CD4-positive, alpha-beta T cell treated with Interleukin-4 for 4 hours (primary cell): Measurements from ENCODE around the gene SCGB1D4.

ENCODE experiments used
- DNase-seq: peaks from one replicate; pipeline ENCODE4 v3.0.0-alpha.2; 2020

The SCGB1D4 gene

GRCh38 chr11:62273284-62273683 lies 25.6 kb downstream of the SCGB1D4 start:
- DNase-seq = no peak

GRCh38 chr11:62269654-62270278 lies 29.1 kb downstream of the SCGB1D4 start, which contains the start of gene SCGB2A2:
SCGB2A2 (plus strand) TSS chr11:62270158; CDS start chr11:62270217, 59 bp downstream.
- no peak for DNase-seq

GRCh38 chr11:62267576-62267975 lies 31.3 kb downstream of the SCGB1D4 start:
- no peak for DNase-seq

- no peak for DNase-seq
Measured at GRCh38 chr11:62267050-62267449, 31.8 kb downstream of the SCGB1D4 start.

- no peak for DNase-seq
Measured at GRCh38 chr11:62266558-62266957, 32.3 kb downstream of the SCGB1D4 start.

- no peak for DNase-seq
Measured at GRCh38 chr11:62264004-62264403, 34.9 kb downstream of the SCGB1D4 start.

GRCh38 chr11:62260261-62260953 lies 38.5 kb downstream of the SCGB1D4 start:
- DNase-seq = no peak

- no peak for DNase-seq
Measured at GRCh38 chr11:62256281-62256680, 42.6 kb downstream of the SCGB1D4 start.

- DNase-seq = no peak
Measured at GRCh38 chr11:62253999-62254542, 44.8 kb downstream of the SCGB1D4 start.

- no peak for DNase-seq
Measured at GRCh38 chr11:62251698-62252097, 47.2 kb downstream of the SCGB1D4 start.
